Endothelial cell (in vitro differentiated cells): ENCODE data around the gene ZNF423. TPM values are rescaled to one million over a fixed set of nuclear protein-coding genes. Genes with fewer than 3 reads are reported as not detected.

Experiments
- DNase-seq: peaks from one replicate; pipeline ENCODE4 v3.0.0; 2021; ENCODE audit warnings: low spot score
- H3K27ac Mint-ChIP-seq: one replicate; pipeline ENCODE4 v1.8.0; 2021; ENCODE audit warnings: mixed read lengths, inconsistent platforms; ENCODE audit not compliant: unreplicated experiment
- H3K27me3 Mint-ChIP-seq: one replicate; pipeline ENCODE4 v1.8.0; 2021; ENCODE audit warnings: mild to moderate bottlenecking, moderate library complexity, mixed read lengths, inconsistent platforms; ENCODE audit not compliant: unreplicated experiment
- H3K36me3 Mint-ChIP-seq: one replicate; pipeline ENCODE4 v1.8.0; 2021; ENCODE audit warnings: mild to moderate bottlenecking, low read depth, mixed read lengths, inconsistent platforms; ENCODE audit not compliant: unreplicated experiment
- H3K4me1 Mint-ChIP-seq: one replicate; pipeline ENCODE4 v1.8.0; 2021; ENCODE audit warnings: mild to moderate bottlenecking, mixed read lengths, inconsistent platforms; ENCODE audit not compliant: unreplicated experiment
- H3K4me3 Mint-ChIP-seq: one replicate; pipeline ENCODE4 v1.8.0; 2021; ENCODE audit warnings: mild to moderate bottlenecking, mixed read lengths, inconsistent platforms; ENCODE audit not compliant: unreplicated experiment
- H3K9me3 Mint-ChIP-seq: one replicate; pipeline ENCODE4 v1.8.0; 2021; ENCODE audit warnings: mixed read lengths, inconsistent platforms; ENCODE audit not compliant: unreplicated experiment
- CTCF ChIP-seq: fragments of 200-600 bp; sonication (generic); IDR thresholded peaks from one replicate; pipeline ENCODE4 v1.5.0; 2021; ENCODE audit warnings: antibody characterized with exemption; ENCODE audit not compliant: unreplicated experiment
- total RNA-seq: library from RNA; stranded (reverse); fragmentation: NEBNext Ultra II Directional; extraction: Animal tissue kit (Norgen Biotek cat#: 25700); gene quantifications from one replicate; pipeline ENCODE4 v1.2.1, GENCODE V29; 2021; ENCODE audit not compliant: unreplicated experiment

The ZNF423 gene
- total RNA-seq, 1 donor from 2014 or later = 44.8 TPM

GRCh38 chr16:49620158-49620868 lies 235.6 kb downstream of the ZNF423 start:
- peaks cover 9% of the 10 kb centered on the region for H3K27me3 Mint-ChIP-seq
- no peak for TF ChIP-seq CTCF
- peaks cover 10% of the 10 kb centered on the region for H3K36me3 Mint-ChIP-seq
- no peak overlapping the region for H3K27ac Mint-ChIP-seq
- H3K4me1 Mint-ChIP-seq = no peaks in the 10 kb centered on the region
- no peak for DNase-seq
- no peaks in the 10 kb centered on the region for H3K9me3 Mint-ChIP-seq
- H3K4me3 Mint-ChIP-seq = no peak overlapping the region

- DNase-seq = no peak
- no peak for TF ChIP-seq CTCF
- H3K27ac Mint-ChIP-seq = no peak overlapping the region
Observed at GRCh38 chr16:49619811-49620157, 236.1 kb downstream of the ZNF423 start.

GRCh38 chr16:49618955-49619354 lies 237.0 kb downstream of the ZNF423 start:
- TF ChIP-seq CTCF = no peak
- Mint-ChIP-seq H3K27ac (no peak overlapping the region), H3K27me3 (peaks cover 9% of the 10 kb centered on the region), H3K9me3 (no peaks in the 10 kb centered on the region), H3K4me3 (no peak overlapping the region), H3K4me1 (no peaks in the 10 kb centered on the region), H3K36me3 (peaks cover 3% of the 10 kb centered on the region)
- DNase-seq = no peak

More at GRCh38 chr16:49619811-49620157, 236.1 kb downstream of the ZNF423 start:
- no peaks in the 10 kb centered on the region for H3K9me3 Mint-ChIP-seq
- H3K36me3 Mint-ChIP-seq = peaks cover 8% of the 10 kb centered on the region
- no peak overlapping the region for H3K4me3 Mint-ChIP-seq
- H3K4me1 Mint-ChIP-seq = no peaks in the 10 kb centered on the region
- peaks cover 9% of the 10 kb centered on the region for H3K27me3 Mint-ChIP-seq

- peaks cover 9% of the 10 kb centered on the region for H3K27me3 Mint-ChIP-seq
- no peak overlapping the region for H3K27ac Mint-ChIP-seq
- no peaks in the 10 kb centered on the region for H3K4me1 Mint-ChIP-seq
- no peak for TF ChIP-seq CTCF
- peaks cover 3% of the 10 kb centered on the region for H3K36me3 Mint-ChIP-seq
- no peak overlapping the region for H3K4me3 Mint-ChIP-seq
- no peaks in the 10 kb centered on the region for H3K9me3 Mint-ChIP-seq
- DNase-seq = no peak
Observed at GRCh38 chr16:49617710-49618330, 238.1 kb downstream of the ZNF423 start.

GRCh38 chr16:49617016-49617629 lies 238.8 kb downstream of the ZNF423 start:
- H3K27ac Mint-ChIP-seq = no peak overlapping the region
- peaks cover 6% of the 10 kb centered on the region for H3K27me3 Mint-ChIP-seq
- H3K9me3 Mint-ChIP-seq = no peaks in the 10 kb centered on the region

More at GRCh38 chr16:49617016-49617629, 238.8 kb downstream of the ZNF423 start:
- Mint-ChIP-seq H3K36me3 (peaks cover 3% of the 10 kb centered on the region), H3K4me3 (no peak overlapping the region), H3K4me1 (no peaks in the 10 kb centered on the region)
- TF ChIP-seq CTCF = no peak
- no peak for DNase-seq
